Osteoblast (primary cell): ENCODE measurements around the gene MPLKIP. TPM values are rescaled to one million over a fixed set of nuclear protein-coding genes. Genes with fewer than 3 reads are reported as not detected.

ENCODE experiments used
- DNase-seq: peaks from one replicate; pipeline ENCODE4 v3.0.0; 2011; ENCODE audit warnings: low spot score, mixed read lengths; ENCODE audit not compliant: insufficient read length; ENCODE audit errors: missing footprints
- H2AFZ ChIP-seq: 2 replicates; pipeline ENCODE4 v1.6.0; 2011; ENCODE audit warnings: mild to moderate bottlenecking, low read length
- H3K27ac ChIP-seq: 2 replicates; pipeline ENCODE4 v1.5.1; 2011; ENCODE audit warnings: mild to moderate bottlenecking, low read depth, low read length, moderate library complexity
- H3K27me3 ChIP-seq: 2 replicates; pipeline ENCODE4 v1.6.0; 2012; ENCODE audit warnings: mild to moderate bottlenecking, control low read depth, inconsistent platforms, low read length, moderate library complexity; ENCODE audit not compliant: insufficient read depth
- H3K36me3 ChIP-seq: 2 replicates; pipeline ENCODE4 v1.5.1; 2011; ENCODE audit warnings: mild to moderate bottlenecking, low read length, control low read depth, moderate library complexity; ENCODE audit not compliant: insufficient read depth
- H3K4me1 ChIP-seq: 2 replicates; pipeline ENCODE4 v1.5.1; 2011; ENCODE audit warnings: mild to moderate bottlenecking, low read length, control low read depth, moderate library complexity; ENCODE audit not compliant: insufficient read depth
- H3K4me2 ChIP-seq: 2 replicates; pipeline ENCODE4 v1.6.0; 2011; ENCODE audit warnings: mild to moderate bottlenecking, low read length; ENCODE audit not compliant: insufficient read depth
- H3K4me3 ChIP-seq: fragments of 200-600 bp; sonication (generic); 3 replicates; pipeline ENCODE4 v1.5.1; 2012; ENCODE audit warnings: mild to moderate bottlenecking, low read length, inconsistent platforms; ENCODE audit not compliant: insufficient read depth
- H3K79me2 ChIP-seq: 2 replicates; pipeline ENCODE4 v1.6.0; 2012; ENCODE audit warnings: mild to moderate bottlenecking, low read length, control low read depth, inconsistent platforms; ENCODE audit not compliant: insufficient read depth
- H3K9me3 ChIP-seq: 2 replicates; pipeline ENCODE4 v1.5.1; 2011; ENCODE audit warnings: low read depth, low read length, control low read depth
- H4K20me1 ChIP-seq: 2 replicates; pipeline ENCODE4 v1.6.0; 2012; ENCODE audit warnings: mild to moderate bottlenecking, low read length, control low read depth; ENCODE audit not compliant: insufficient read depth
- CTCF ChIP-seq: IDR thresholded peaks from 2 replicates; pipeline ENCODE4 v1.5.1; 2011; ENCODE audit warnings: mild to moderate bottlenecking, low read depth, low read length, moderate library complexity; ENCODE audit errors: extremely low read depth
- total RNA-seq: library from RNA; depleted of rRNA; stranded (reverse); fragments of >200 nt; gene quantifications from 2 replicates; pipeline ENCODE4 v1.2.3, GENCODE V29; 2012

The MPLKIP gene
- total RNA-seq, 1 donor, result 8.0 TPM

- no peaks in the 10 kb centered on the region for H3K79me2 ChIP-seq
- no peak overlapping the region for H3K4me2 ChIP-seq
- no peak overlapping the region for H3K27ac ChIP-seq
- no peaks in the 10 kb centered on the region for H3K27me3 ChIP-seq
- H3K36me3 ChIP-seq, result no peaks in the 10 kb centered on the region
- no peak for DNase-seq
- no peak overlapping the region for H2AFZ ChIP-seq
- H4K20me1 ChIP-seq, result no peaks in the 10 kb centered on the region
- H3K4me1 ChIP-seq, result no peaks in the 10 kb centered on the region
- H3K9me3 ChIP-seq, result no peaks in the 10 kb centered on the region
- no peak for TF ChIP-seq CTCF
- H3K4me3 ChIP-seq, result no peak overlapping the region
Measured at GRCh38 chr7:40165216-40165615, 30.8 kb upstream of the MPLKIP start.

- Histone ChIP-seq H3K27me3 (no peaks in the 10 kb centered on the region), H3K9me3 (no peaks in the 10 kb centered on the region), H4K20me1 (no peaks in the 10 kb centered on the region), H2AFZ (no peak overlapping the region), H3K4me2 (no peak overlapping the region), H3K4me1 (no peaks in the 10 kb centered on the region), H3K27ac (no peak overlapping the region), H3K36me3 (no peaks in the 10 kb centered on the region), H3K4me3 (no peak overlapping the region), H3K79me2 (no peaks in the 10 kb centered on the region)
- no peak for DNase-seq
- TF ChIP-seq CTCF, result no peak
Measured at GRCh38 chr7:40162516-40162915, 28.1 kb upstream of the MPLKIP start.

- H3K9me3 ChIP-seq, result no peaks in the 10 kb centered on the region
- H2AFZ ChIP-seq, result peak overlapping the region; percentile 2
- no peaks in the 10 kb centered on the region for H3K4me1 ChIP-seq
- no peak for TF ChIP-seq CTCF
- H3K36me3 ChIP-seq, result no peaks in the 10 kb centered on the region
- no peak for DNase-seq
- H3K4me2 ChIP-seq, result peak overlapping the region; percentile 11
- H3K4me3 ChIP-seq, result no peak overlapping the region
- H3K27me3 ChIP-seq, result no peaks in the 10 kb centered on the region
- no peak overlapping the region for H3K27ac ChIP-seq
- H3K79me2 ChIP-seq, result no peaks in the 10 kb centered on the region
- no peaks in the 10 kb centered on the region for H4K20me1 ChIP-seq
Measured at GRCh38 chr7:40156988-40157387, 22.6 kb upstream of the MPLKIP start.

GRCh38 chr7:40151504-40151903, 17.1 kb upstream of the MPLKIP start:
- no peak overlapping the region for H3K4me3 ChIP-seq
- H3K27ac ChIP-seq, result no peak overlapping the region
- H3K4me2 ChIP-seq, result no peak overlapping the region
- no peaks in the 10 kb centered on the region for H3K79me2 ChIP-seq
- peaks cover 3% of the 10 kb centered on the region for H3K4me1 ChIP-seq
- H2AFZ ChIP-seq, result no peak overlapping the region
- DNase-seq, result no peak
- no peaks in the 10 kb centered on the region for H3K36me3 ChIP-seq
- H3K27me3 ChIP-seq, result no peaks in the 10 kb centered on the region
- no peaks in the 10 kb centered on the region for H4K20me1 ChIP-seq
- no peaks in the 10 kb centered on the region for H3K9me3 ChIP-seq
- TF ChIP-seq CTCF, result no peak
